Measurements from ENCODE around the gene LILRB2.
"Not testable (repeated sequence)": the region's sequence is repeated elsewhere in the genome, so short reads cannot be mapped to it uniquely, and the experiment has no call there.

The LILRB2 gene

GRCh38 chr19:54242234-54242633 lies 38.7 kb downstream of the LILRB2 start:
- not testable (repeated sequence) for DNase-seq (ENCODE audit: low read depth, low spot score)

GRCh38 chr19:54240372-54241336 lies 40.3 kb downstream of the LILRB2 start:
- DNase-seq (ENCODE audit: low read depth, low spot score) = not testable (repeated sequence)

- not testable (repeated sequence) for DNase-seq (ENCODE audit: low read depth, low spot score)
These were observed 41.2 kb downstream of the LILRB2 start for GRCh38 chr19:54239491-54240371.

- no peak for DNase-seq (ENCODE audit: low read depth, low spot score)
These were observed 47.0 kb downstream of the LILRB2 start for GRCh38 chr19:54233941-54234340.

- DNase-seq (ENCODE audit: low read depth, low spot score) = no peak
These were observed 49.6 kb downstream of the LILRB2 start for GRCh38 chr19:54231077-54231931.

- no peak for DNase-seq (ENCODE audit: low read depth, low spot score)
These were observed 50.9 kb downstream of the LILRB2 start for GRCh38 chr19:54230031-54230430.

- no peak for DNase-seq (ENCODE audit: low read depth, low spot score)
These were observed 51.8 kb downstream of the LILRB2 start for GRCh38 chr19:54229146-54229545.

- DNase-seq (ENCODE audit: low read depth, low spot score) = not testable (repeated sequence)
These were observed 56.3 kb downstream of the LILRB2 start for GRCh38 chr19:54224619-54225018.

GRCh38 chr19:54223937-54224281 lies 57.0 kb downstream of the LILRB2 start:
- not testable (repeated sequence) for DNase-seq (ENCODE audit: low read depth, low spot score)
